ENCODE results near the gene KCNH3. TPM values are rescaled to one million over a fixed set of nuclear protein-coding genes. Genes with fewer than 3 reads are reported as not detected.

KCNH3 gene
- total RNA-seq, 1 experiment from 2014 or later, result 0.26 TPM

DNA sequence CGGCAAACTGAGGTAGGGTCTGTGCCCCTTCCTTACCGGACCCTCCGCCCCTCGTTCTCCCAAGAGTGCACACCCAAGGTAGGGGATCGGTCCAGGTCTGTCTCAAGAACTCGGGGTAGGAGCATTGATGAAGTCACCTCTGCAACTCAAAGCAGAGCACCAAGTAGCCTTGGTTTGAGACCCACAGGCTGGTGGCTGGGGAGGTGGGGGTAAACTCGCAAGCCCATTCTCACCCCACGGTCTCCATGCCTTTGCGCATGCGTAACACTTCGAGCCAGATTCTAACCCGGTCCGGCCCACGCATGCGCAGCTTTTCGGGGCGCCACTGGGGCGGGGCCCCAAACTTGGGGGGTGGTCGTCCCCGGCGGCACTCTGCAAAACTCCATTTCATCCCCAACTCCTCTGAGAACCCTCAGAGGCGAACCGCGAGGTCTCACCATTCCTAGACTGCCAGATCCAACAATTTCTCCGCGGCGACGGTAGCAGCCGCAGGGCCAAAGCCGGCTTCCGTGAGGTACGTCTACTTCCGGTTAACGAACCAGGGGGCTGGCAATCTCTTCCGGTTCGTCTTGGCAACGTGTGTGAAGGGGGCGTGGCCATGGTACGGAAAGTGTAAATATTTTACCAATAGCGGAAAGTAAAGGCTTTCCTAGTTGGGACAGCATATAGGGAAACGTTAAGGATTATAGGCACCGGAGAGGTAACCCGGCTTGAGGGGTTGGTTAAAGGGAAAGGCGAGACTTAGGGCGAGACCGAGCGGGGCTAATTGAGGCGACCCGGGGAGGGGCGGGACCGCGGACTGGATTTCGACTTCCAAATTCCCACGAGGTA lies 29.0 kb downstream of the KCNH3 start, which contains the start of gene MCRS1:
TSS of gene MCRS1 (minus strand) at position 532 of the 831 bp plus-strand sequence. CDS start 1,411 bp downstream, outside the sequence.
- Histone ChIP-seq H3K4me2 (ENCODE audit: insufficient read depth, insufficient read length, low read length) (peak within 1 kb of the TSS; percentile 74), H3K27ac (ENCODE audit: insufficient read length, low read depth, low read length) (no peak within 1 kb of the TSS), H3K79me2 (ENCODE audit: insufficient read depth, low read length) (no peaks in the 10 kb centered on the region; the same call in 1 of the 2 replicates), H3K9ac (ENCODE audit: extremely low read depth, insufficient read length, low read length) (peak within 1 kb of the TSS; percentile 89), H3K4me1 (ENCODE audit: insufficient read depth, low read length) (no peaks in the 10 kb centered on the region), H2AFZ (ENCODE audit: low read length) (peak within 1 kb of the TSS; percentile 86), H3T11ph (ENCODE audit: low read length) (no peak within 1 kb of the TSS), H3K14ac (ENCODE audit: insufficient read depth, low read length) (peak within 1 kb of the TSS; percentile 96), H2BK12ac (ENCODE audit: insufficient read length, low read depth, low read length) (no peak within 1 kb of the TSS), H4K91ac (ENCODE audit: insufficient read length, low read depth, low read length) (no peak within 1 kb of the TSS), H3K23me2 (ENCODE audit: insufficient read length, low read depth, low read length, poor library complexity, severe bottlenecking) (peaks cover 6% of the 10 kb centered on the region), H2BK15ac (ENCODE audit: low read depth, low read length) (no peak within 1 kb of the TSS), H2BK120ac (ENCODE audit: low read depth, low read length, poor library complexity, severe bottlenecking) (no peak within 1 kb of the TSS), H4K5ac (ENCODE audit: insufficient read length, low read depth, low read length) (no peak within 1 kb of the TSS), H4K8ac (replicated peaks; ENCODE audit: insufficient read length, low read depth, low read length) (no peak within 1 kb of the TSS), H3K27me3 (ENCODE audit: insufficient read depth, low read length) (no peaks in the 10 kb centered on the region), H3K18ac (ENCODE audit: insufficient read length, low read depth, low read length) (peak within 1 kb of the TSS; percentile 94), H4K20me1 (ENCODE audit: control insufficient read depth, insufficient read depth, insufficient read length) (no peaks in the 10 kb centered on the region), H3K56ac (ENCODE audit: insufficient read length, low read depth, low read length) (no peak within 1 kb of the TSS), H3K23ac (ENCODE audit: insufficient read length, low read depth, low read length) (no peak within 1 kb of the TSS), H3K9me3 (ENCODE audit: control insufficient read depth, low read depth, low read length) (no peaks in the 10 kb centered on the region), H3K79me1 (ENCODE audit: insufficient read depth, low read depth, low read length, poor library complexity, severe bottlenecking) (peaks cover 3% of the 10 kb centered on the region), H2BK5ac (ENCODE audit: insufficient read length, low read length) (no peak within 1 kb of the TSS), H2AK5ac (ENCODE audit: insufficient read length, low read length) (no peak within 1 kb of the TSS), H3K4ac (ENCODE audit: low read depth, low read length) (no peak within 1 kb of the TSS), H2BK20ac (ENCODE audit: low read depth, low read length, poor library complexity, severe bottlenecking) (no peak within 1 kb of the TSS)
- Mint-ChIP-seq H3K27ac (peak within 1 kb of the TSS; percentile 99), H3K9me3 (peaks cover 0 to 6% of the 10 kb centered on the region in 2 experiments; a peak in 3 of 5 replicates), H3K36me3 (ENCODE audit: insufficient read depth in 1 of 3, low read depth in 3 of 3) (peaks cover 16 to 36% (median 34%) of the 10 kb centered on the region in 3 experiments; a peak in 6 of 7 replicates), H3K4me1 (peaks cover 2 to 14% of the 10 kb centered on the region in 2 experiments), H3K4me3 (peak within 1 kb of the TSS; percentile 98 to 99), H3K27me3 (ENCODE audit: low read depth) (no peaks in the 10 kb centered on the region; the same call in 1 of the 2 replicates)
- DNase-seq, result peak; percentile 93
- TF ChIP-seq, protein P1, sequence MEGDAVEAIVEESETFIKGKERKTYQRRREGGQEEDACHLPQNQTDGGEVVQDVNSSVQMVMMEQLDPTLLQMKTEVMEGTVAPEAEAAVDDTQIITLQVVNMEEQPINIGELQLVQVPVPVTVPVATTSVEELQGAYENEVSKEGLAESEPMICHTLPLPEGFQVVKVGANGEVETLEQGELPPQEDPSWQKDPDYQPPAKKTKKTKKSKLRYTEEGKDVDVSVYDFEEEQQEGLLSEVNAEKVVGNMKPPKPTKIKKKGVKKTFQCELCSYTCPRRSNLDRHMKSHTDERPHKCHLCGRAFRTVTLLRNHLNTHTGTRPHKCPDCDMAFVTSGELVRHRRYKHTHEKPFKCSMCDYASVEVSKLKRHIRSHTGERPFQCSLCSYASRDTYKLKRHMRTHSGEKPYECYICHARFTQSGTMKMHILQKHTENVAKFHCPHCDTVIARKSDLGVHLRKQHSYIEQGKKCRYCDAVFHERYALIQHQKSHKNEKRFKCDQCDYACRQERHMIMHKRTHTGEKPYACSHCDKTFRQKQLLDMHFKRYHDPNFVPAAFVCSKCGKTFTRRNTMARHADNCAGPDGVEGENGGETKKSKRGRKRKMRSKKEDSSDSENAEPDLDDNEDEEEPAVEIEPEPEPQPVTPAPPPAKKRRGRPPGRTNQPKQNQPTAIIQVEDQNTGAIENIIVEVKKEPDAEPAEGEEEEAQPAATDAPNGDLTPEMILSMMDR (conservative IDR thresholded peaks at IDR 0.05), result no peak
- WGBS (ENCODE audit: extremely low coverage, insufficient read length, low lambda C conversion rate), result no CpG with 5 or more reads among the region's 54 CpGs

Measured in H9 (cell line).